K562 (cell line): ENCODE data around the gene SLC25A29. TPM values are rescaled to one million over a fixed set of nuclear protein-coding genes. Genes with fewer than 3 reads are reported as not detected.
A peak's percentile ranks its signal among the peaks of the same experiment; 100 is the strongest.

Experiments used
- BACH1 ChIP-seq: fragments of 200-800 bp; sonication (Bioruptor generic); IDR thresholded peaks from 2 replicates; pipeline ENCODE4 v1.6.1; 2016; ENCODE audit warnings: missing genetic modification characterization, missing compliant biosample characterization
- CBX1 ChIP-seq: sonication (generic); IDR thresholded peaks from 2 replicates; pipeline ENCODE4 v1.6.1; 2016; ENCODE audit warnings: antibody characterized with exemption, low read depth, mild to moderate bottlenecking
- CCNT2 ChIP-seq: IDR thresholded peaks from 2 replicates; pipeline ENCODE4 v1.6.1; 2011; ENCODE audit warnings: borderline replicate concordance, low read depth, mild to moderate bottlenecking, moderate library complexity, mixed read lengths, low read length; ENCODE audit not compliant: insufficient read length; ENCODE audit errors: extremely low read depth
- EGR1 ChIP-seq: fragments of 450-650 bp; conservative IDR thresholded peaks from 2 replicates; pipeline ENCODE4 v1.6.1; 2017; ENCODE audit warnings: mild to moderate bottlenecking
- HNRNPK ChIP-seq: fragments of 200-400 bp; formaldehyde crosslinking; IDR thresholded peaks from one replicate; pipeline ENCODE4 v1.6.1; 2018; ENCODE audit warnings: mild to moderate bottlenecking, low read depth, low read length; ENCODE audit not compliant: poor library complexity, severe bottlenecking
- KDM2B ChIP-seq: fragments of 250-450 bp; sonication (Bioruptor Pico); IDR thresholded peaks from 2 replicates; pipeline ENCODE4 v1.8.0; 2021; ENCODE audit warnings: mild to moderate bottlenecking, moderate library complexity
- KDM5B ChIP-seq: fragments of 200-600 bp; sonication (generic); IDR thresholded peaks from 2 replicates; pipeline ENCODE4 v1.6.1; 2012; ENCODE audit warnings: low read depth, mild to moderate bottlenecking, moderate library complexity, low read length, control low read depth, inconsistent platforms; ENCODE audit not compliant: insufficient replicate concordance
- KLF10 ChIP-seq: fragments of 250-450 bp; sonication (Bioruptor Pico); IDR thresholded peaks from 2 replicates; pipeline ENCODE4 v1.6.1; 2021; ENCODE audit warnings: matching md5 sums
- PHF8 ChIP-seq: fragments of 200-600 bp; sonication (generic); IDR thresholded peaks from 2 replicates; pipeline ENCODE4 v1.6.1; 2012; ENCODE audit warnings: mixed run types, mild to moderate bottlenecking, inconsistent platforms, low read length, moderate library complexity, borderline replicate concordance
- PYGO2 ChIP-seq: fragments of 450-650 bp; IDR thresholded peaks from 2 replicates; pipeline ENCODE4 v1.6.1; 2016; ENCODE audit warnings: mild to moderate bottlenecking, missing genetic modification characterization, moderate library complexity, missing compliant biosample characterization
- RNF2 ChIP-seq: sonication (generic); IDR thresholded peaks from 2 replicates; pipeline ENCODE4 v1.6.1; 2016
- TEAD1 ChIP-seq, 2 experiments: fragments of 450-650 bp in 1 of 2; sonication (generic) in 1 of 2; formaldehyde crosslinking; IDR thresholded peaks; 2 replicates each; pipeline versions ENCODE4 v1.4.0 to v1.8.0; 2020 to 2022; ENCODE audit warnings: mild to moderate bottlenecking in 2 of 2, missing genetic modification reagents in 1 of 2
- ZNF133 ChIP-seq: fragments of 250-450 bp; sonication (Bioruptor Pico); IDR thresholded peaks from 2 replicates; pipeline ENCODE4 v1.4.0; 2020; ENCODE audit warnings: mild to moderate bottlenecking
- ZNF592 ChIP-seq: fragments of 450-650 bp; IDR thresholded peaks from 2 replicates; pipeline ENCODE4 v1.6.1; 2017; ENCODE audit warnings: antibody characterized with exemption, mild to moderate bottlenecking
- polyA plus RNA-seq, 8 experiments: library from polyadenylated mRNA; depleted of rRNA in 4 of 8; stranded (reverse) in 5 of 8; unstranded in 3 of 8; fragments of >200 nt; fragmentation: Nextera tagmentation in 2 of 8; fragmentation: Illumina TruSeq in 1 of 8; extraction: Ambion mirVana in 2 of 8; extraction: Trizol in 1 of 8; gene quantifications; 2 replicates each; pipeline versions ENCODE4 v1.2.1 to v1.2.3, GENCODE V29; 2011 to 2014; ENCODE audit warnings: inconsistent platforms in 1 of 8, missing spikeins in 1 of 8
- total RNA-seq, 7 experiments: library from RNA; depleted of rRNA in 6 of 7; stranded (reverse); fragments of >200 nt in 6 of 7; fragmentation: Illumina TruSeq in 2 of 7; extraction: Trizol in 2 of 7; gene quantifications; 2 replicates each; pipeline versions ENCODE4 v1.2.1 to v1.2.3, GENCODE V29; 2011 to 2021; ENCODE audit warnings: low replicate concordance in 1 of 7
- TF ChIP-seq, protein P1 (sequence below): fragments of 250-450 bp; sonication (Bioruptor Pico); IDR thresholded peaks from 2 replicates; pipeline ENCODE4 v1.5.0; 2021; ENCODE audit warnings: mild to moderate bottlenecking, moderate library complexity
- TF ChIP-seq, protein P2 (sequence below): IDR thresholded peaks from 2 replicates; pipeline ENCODE4 v1.6.1; 2014; ENCODE audit warnings: antibody characterized with exemption

SLC25A29 gene
- total and polyA plus RNA-seq, 9 of the 15 experiments (the other 6 are each of a cell fraction or from before 2014, with no cell fraction given), result 0.07 to 17.5 (median 4.8) TPM

- TF ChIP-seq, protein P1, sequence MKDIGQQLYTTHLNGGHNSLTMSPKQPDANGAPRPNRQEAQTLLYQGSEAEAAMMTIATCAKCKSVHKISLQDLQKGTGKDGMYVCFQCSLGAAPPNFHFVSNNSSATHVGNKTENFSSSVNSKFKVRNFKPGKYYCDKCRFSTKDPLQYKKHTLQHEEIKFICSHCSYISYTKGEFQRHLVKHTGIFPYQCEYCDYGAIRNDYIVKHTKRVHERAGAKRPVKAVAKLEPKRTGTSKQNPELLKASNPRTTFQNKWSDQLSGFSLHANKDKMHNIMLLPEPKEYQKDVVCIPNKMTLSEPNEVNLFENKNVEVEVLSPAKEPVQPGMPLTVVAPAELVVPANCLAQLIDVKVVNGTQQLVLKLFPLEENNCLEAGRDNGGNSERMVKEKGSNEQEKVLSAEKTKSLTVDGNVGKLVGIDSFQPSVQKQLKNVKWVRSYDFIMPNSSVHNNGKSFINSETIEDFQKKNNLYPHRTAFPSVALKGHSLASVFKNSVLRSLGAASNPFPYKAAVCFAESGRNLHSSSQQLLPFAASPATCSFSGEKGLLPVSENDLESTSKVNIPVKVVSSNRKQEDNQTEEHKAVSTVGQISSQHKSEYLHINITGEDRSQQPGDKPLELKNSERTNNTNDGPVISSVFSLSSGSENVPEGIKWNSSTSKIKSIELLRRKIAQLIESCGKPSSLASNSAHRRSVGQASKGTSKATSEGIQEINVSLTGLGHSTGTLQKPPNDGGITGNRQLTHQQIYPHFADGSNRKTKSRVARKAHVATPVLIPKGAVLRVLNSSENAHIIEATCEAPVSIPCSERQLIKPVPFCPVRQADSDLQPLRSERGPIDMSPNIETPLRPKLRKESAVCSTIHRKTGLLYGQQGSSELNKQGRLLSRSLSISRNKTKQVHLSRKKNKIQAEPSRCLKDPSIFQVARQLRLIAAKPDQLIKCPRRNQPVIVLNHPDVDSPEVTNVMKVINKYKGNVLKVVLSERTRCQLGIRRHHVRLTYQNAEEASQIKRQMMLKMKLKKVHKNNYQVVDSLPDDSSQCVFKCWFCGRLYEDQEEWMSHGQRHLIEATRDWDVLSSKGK (CRISPR knock-in tag), result no peak
- 0 out of 2 replicates have a peak, but pooled peaks have one; percentile 22 for TF ChIP-seq KDM2B (CRISPR knock-in tag)
- peak; percentile 67 for TF ChIP-seq ZNF592
- no peak for TF ChIP-seq KLF10 (CRISPR knock-in tag)
- 0 out of 2 replicates have a peak, but pooled peaks have one; percentile 25 for TF ChIP-seq EGR1
- peak; percentile 90; the same call in 1 of the 2 replicates for TF ChIP-seq PHF8
- TF ChIP-seq PYGO2, result no peak
- no peak for TF ChIP-seq BACH1 (tag)
- TF ChIP-seq CCNT2, result peak; percentile 37
- TF ChIP-seq KDM5B, result peak; percentile 72
- TF ChIP-seq RNF2, result peak; percentile 11; the same call in 1 of the 2 replicates
- TF ChIP-seq, protein P2, sequence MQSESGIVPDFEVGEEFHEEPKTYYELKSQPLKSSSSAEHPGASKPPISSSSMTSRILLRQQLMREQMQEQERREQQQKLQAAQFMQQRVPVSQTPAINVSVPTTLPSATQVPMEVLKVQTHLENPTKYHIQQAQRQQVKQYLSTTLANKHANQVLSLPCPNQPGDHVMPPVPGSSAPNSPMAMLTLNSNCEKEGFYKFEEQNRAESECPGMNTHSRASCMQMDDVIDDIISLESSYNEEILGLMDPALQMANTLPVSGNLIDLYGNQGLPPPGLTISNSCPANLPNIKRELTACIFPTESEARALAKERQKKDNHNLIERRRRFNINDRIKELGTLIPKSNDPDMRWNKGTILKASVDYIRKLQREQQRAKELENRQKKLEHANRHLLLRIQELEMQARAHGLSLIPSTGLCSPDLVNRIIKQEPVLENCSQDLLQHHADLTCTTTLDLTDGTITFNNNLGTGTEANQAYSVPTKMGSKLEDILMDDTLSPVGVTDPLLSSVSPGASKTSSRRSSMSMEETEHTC, result no peak
- no peak for TF ChIP-seq ZNF133 (CRISPR knock-in tag)
- TF ChIP-seq HNRNPK, result no peak
- TF ChIP-seq TEAD1 (CRISPR knock-in tag; IDR thresholded peaks at IDR 0.05), result peak; percentile 79 to 98
- peak; percentile 42; the same call in 1 of the 2 replicates for TF ChIP-seq CBX1
- TF ChIP-seq, all 486 proteins: peak for 88
Observed at GRCh38 chr14:100285021-100285912, 21.0 kb downstream of the SLC25A29 start (continued).
